Gastrocnemius medialis (tissue), 4 donors: ENCODE measurements around the gene STAT6.

Experiments used
- CTCF ChIP-seq, 5 experiments: fragments of 450-650 bp in 3 of 5; fragments of 200-600 bp in 2 of 5; sonication (generic) in 2 of 5; IDR thresholded peaks in 4 of 5; conservative IDR thresholded peaks in 1 of 5; 1 replicate in 4 of 5; 2 replicates in 1 of 5; pipeline ENCODE4 v1.5.1; 2016 to 2019; ENCODE audit warnings: antibody characterized with exemption in 5 of 5, mild to moderate bottlenecking in 3 of 5, moderate library complexity in 3 of 5
- POLR2A ChIP-seq, 2 donors: fragments of 450-650 bp; IDR thresholded peaks; one replicate each; pipeline ENCODE4 v1.6.1; 2017; ENCODE audit warnings: antibody characterized with exemption in 2 of 2, mild to moderate bottlenecking in 2 of 2, moderate library complexity in 2 of 2

- no peak for TF ChIP-seq CTCF (IDR thresholded peaks at IDR 0.05 in 4 of 5, conservative IDR thresholded peaks at IDR 0.05 in 1 of 5)
- TF ChIP-seq POLR2A (IDR thresholded peaks at IDR 0.05) = no peak
Observed at GRCh38 chr12:57160040-57160439, 48.9 kb upstream of the STAT6 start.
